A549 treated with DMSO at 1 μM for 4 hours (cell line): Measurements from ENCODE around the gene NKX6-2. TPM values are rescaled to one million over a fixed set of nuclear protein-coding genes. Genes with fewer than 3 reads are reported as not detected.

ENCODE experiments used
- total RNA-seq: library from RNA; stranded (reverse); fragments of 200-300 nt; extraction: Qiagen RNA extraction; gene quantifications from 5 replicates; pipeline ENCODE4 v1.2.3, GENCODE V29; 2022; ENCODE audit warnings: low read depth

NKX6-2 gene
- total RNA-seq, result 0.10 to 0.25 TPM (median 0.23 TPM) in 5 replicates

GRCh38 chr10:132785723-132786475, at the start of gene NKX6-2:
Gene NKX6-2, minus strand, starts transcription at chr10:132786147. Its CDS starts 199 bp downstream, at chr10:132785948.

Other genes with a start within 250 kb of the NKX6-2 start
- gene INPP5A, start 248.4 kb downstream of the NKX6-2 start, total RNA-seq, result 12.3 to 16.3 TPM (median 14.2 TPM) in 5 replicates
- gene CFAP46, start 156.4 kb upstream of the NKX6-2 start, total RNA-seq, result 0.45 to 2.0 TPM (median 1.4 TPM) in 5 replicates